ENCODE measurements around the gene CYP3A5.
"Not testable (repeated sequence)": the region's sequence is repeated elsewhere in the genome, so short reads cannot be mapped to it uniquely, and the experiment has no call there.

The CYP3A5 gene

DNA sequence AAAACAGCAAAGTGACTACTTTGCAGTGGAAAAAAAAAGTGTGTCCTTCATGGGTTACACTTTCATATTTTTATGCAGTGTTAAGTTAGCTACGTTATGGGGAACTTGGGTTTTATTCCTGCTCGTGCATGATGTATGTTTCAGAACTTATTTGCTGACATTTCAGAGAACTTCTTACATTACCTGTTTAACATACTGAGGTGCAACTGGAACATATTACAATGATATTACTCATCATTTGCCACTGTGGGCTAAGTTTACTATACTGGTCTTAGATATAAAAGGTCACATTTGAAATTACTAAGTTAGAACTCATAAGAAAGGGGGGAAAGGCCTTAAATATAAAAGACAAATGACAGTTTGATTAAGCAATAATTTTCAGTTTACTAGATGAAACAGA is 42.4 kb downstream of the CYP3A5 start:
- not testable (repeated sequence) for DNase-seq

DNA sequence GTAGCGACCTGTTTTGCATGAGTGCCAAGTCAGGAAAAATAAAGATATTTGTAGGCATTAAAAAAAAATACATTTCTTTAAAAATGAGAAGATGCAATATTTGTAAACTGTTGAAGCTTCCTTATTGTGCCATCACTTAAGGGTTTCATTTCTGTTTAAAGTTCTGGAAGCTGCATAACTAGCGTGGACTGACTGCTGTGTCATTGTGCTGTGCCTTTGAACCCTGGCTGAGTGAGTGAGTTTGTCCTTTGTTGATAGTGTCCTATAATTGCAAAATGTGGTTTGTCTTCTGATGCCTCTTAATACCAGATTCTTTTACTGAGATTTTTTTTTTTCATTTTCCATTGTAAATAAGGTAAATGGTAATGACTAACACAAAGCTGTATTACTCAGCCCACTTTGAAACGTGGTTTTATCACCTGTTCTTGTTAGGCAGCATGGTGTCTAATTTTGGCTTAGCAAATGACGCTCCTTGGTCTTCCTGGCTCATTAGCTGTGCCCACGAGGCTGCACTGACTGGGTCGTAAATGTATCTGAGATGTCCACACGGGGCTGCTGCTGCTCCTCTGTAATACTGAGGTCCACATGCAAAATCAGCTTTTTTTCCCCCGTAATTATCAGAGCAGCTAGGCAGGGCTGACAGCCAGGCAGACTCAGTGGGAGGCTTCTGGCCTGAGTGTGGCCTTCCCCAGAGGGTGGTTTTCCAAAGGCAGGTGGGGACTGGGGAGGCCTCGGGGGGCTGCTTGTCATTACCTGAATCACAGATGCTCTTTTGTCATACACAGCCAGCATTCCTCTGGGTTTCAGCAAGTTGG is 48.3 kb downstream of the CYP3A5 start:
- no peak for DNase-seq

DNA sequence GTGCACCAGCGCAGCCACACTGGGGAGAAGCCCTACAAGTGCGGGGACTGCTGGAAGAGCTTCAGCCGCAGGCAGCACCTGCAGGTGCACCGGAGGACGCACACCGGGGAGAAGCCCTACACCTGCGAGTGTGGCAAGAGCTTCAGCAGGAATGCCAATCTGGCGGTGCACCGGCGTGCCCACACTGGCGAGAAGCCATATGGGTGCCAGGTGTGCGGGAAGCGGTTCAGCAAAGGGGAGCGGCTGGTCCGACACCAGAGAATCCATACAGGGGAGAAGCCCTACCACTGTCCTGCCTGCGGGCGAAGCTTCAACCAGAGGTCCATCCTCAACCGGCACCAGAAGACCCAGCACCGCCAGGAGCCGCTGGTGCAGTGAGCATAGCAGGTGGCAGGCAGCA is 50.2 kb downstream of the CYP3A5 start:
- no peak for DNase-seq

DNA sequence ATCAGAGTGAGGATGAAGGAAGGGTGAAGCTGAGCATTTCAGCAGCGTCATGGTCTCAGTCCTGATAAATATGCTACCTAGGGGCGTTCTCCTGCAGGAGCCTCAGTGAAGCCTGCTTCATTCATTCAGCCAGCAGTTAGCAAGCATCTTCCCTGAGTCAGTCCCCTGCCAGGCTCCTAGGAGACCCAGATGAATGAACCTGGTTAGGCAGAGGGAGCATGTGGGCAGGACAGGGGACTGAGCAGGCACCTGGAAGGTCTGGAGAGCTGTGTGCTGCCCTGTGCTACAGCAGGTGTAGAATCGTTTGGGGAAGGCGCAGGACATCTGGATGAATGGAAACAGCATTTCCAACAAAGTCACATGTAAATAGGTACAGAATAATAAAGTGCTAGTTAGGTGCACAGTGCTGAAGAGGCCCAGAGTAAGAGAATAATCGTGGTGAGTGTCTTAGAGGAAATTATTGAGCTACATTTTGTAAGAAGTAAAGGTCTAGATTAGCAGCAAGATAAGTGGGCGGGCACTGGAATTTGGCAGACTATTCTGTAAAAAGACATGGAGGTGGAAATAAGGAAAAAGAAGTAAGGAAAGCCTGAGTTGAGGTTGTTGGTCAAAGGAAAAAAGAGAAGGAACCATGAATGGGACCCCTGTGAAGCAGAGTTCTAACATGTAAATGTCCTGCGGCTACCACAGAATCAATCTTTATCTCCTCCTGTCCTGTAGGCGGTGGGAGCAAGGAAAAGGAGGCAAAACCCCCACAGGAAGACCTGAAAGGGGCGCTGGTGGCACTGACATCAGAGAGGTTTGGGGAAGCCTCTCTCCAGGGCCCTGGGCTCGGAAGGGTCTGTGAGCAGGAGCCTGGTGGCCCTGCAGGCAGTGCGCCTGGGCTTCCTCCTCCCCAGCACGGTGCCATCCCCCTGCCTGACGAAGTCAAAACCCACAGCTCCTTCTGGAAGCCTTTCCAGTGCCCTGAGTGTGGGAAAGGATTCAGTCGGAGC is 51.0 kb downstream of the CYP3A5 start:
- DNase-seq, result no peak

DNA sequence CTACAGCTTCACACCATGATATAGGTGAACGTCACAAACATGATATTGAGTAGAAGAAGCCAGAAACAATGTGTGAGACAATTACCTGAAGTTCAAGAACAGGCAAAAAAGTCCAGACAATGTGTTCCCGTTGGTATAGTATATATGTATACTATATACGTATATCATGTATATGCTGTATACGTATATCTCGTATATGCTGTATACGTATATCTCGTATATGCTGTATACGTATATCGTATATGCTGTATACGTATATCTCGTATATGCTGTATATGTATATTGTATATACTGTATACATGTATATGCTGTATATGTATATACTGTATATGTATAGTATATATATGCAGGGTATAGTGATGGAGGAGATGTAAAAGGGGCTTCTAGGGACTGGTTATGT is 52.3 kb downstream of the CYP3A5 start:
- no peak for DNase-seq

DNA sequence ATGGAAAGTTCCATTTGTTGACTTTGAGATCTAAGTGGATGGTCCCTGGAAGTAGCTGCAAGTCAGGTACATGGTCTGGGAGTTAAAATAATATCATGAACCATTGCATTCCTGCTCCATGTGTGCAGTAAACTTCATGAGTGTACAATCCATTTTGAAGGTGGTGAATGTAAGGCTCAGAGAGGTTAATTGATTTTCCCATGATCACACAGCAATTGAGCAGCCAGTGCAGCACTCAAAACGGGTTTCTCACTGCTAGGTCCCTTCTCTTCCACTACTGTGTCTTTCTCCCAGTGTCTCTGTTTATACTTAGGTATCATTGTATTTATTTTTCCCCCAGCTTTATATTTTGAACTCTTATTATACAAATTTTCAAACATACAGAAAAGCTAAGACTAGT is 53.1 kb downstream of the CYP3A5 start:
- DNase-seq, result no peak

DNA sequence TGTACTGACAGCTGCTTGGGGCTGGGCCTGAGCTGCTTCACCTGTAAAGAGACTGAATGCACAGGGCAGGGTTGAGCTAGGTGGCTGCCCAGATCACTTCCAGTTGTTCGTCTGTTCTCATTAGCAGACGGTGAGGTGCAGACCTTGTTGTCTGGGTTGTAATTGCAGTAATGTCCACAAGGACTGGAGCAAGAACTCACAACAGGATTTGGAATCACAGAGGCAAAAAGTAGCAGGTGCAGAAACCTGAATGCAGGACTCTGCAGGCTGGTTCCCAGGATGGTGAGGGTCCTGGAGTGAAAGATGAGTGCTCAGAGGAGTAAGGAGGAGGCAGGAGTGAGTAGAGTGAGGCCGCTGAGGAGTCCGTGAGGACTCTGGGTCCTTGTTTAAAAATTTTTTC is 53.8 kb downstream of the CYP3A5 start:
- DNase-seq, result no peak

DNA sequence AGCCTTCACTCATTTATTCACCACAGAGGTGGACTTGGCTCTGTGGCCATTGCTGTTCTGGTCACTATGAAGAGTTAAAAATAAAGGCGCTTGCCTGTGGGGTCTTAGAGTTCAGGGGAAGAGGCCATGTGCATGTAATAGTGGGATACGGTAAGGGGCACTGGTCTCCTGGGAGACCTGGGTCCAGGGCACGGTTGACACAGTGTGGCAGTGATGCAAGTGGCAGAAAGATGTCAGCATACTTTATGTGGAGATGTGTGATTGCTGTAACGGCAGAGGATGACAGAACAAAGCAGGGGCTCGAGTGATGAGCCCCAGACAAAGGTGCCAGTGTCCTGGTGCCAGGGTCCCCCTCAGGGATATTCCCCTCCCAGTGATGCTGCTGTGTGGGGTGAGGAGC is 54.5 kb downstream of the CYP3A5 start:
- DNase-seq, result no peak

DNA sequence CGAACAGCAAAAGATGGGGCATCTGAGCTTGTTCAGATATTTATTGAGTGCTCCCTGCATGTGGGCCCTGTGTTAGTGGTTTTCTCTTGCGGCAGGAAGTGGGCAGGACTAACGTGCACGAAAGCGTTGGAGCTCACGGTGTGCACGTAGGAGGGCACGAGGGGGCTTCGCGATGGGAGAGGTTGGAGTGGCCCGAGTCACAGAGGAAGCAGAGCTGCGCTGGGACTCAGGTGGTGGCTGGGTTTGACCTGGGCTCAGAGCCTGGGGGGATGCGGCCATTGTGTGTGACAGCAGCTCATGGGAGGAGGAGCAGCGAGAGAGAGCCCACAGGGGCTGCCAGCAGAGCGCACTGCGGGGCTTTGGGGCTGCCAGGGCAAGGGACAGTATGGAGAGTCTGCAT is 55.3 kb downstream of the CYP3A5 start:
- no peak for DNase-seq

DNA sequence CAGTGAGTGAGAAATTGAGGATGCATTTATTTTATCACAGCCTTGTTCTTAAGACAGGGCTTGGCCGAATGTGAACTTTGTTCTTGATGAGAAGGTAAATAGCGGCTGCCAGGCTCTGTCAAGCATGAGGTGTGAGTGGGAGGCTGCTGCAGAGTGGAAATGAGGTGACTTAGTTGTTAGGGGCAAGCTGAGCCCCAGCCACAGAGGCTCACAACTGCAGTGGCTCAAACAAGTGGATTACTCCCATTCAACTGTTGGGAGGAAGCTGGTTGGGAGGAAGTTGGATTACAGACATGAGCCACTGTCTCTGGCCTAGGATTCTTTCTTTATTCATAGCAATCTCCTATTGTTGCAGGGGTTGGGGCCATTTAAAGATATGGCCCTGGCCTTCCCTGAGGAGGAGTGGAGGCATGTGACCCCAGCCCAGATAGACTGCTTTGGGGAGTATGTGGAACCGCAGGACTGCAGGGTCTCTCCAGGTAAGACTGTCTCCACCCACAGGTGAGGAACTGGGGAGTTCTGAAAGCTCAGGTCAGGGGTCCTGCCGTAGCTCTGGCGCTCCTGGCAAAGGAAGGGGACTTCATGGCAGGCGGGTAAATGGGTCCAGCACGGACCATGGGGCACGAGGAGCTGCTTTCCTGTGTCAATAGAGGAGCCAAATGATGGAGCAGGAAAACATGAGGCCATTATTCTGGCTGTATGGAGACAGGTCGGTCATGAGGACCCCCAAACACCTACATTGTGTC is 55.9 kb downstream of the CYP3A5 start:
- DNase-seq, result no peak

DNA sequence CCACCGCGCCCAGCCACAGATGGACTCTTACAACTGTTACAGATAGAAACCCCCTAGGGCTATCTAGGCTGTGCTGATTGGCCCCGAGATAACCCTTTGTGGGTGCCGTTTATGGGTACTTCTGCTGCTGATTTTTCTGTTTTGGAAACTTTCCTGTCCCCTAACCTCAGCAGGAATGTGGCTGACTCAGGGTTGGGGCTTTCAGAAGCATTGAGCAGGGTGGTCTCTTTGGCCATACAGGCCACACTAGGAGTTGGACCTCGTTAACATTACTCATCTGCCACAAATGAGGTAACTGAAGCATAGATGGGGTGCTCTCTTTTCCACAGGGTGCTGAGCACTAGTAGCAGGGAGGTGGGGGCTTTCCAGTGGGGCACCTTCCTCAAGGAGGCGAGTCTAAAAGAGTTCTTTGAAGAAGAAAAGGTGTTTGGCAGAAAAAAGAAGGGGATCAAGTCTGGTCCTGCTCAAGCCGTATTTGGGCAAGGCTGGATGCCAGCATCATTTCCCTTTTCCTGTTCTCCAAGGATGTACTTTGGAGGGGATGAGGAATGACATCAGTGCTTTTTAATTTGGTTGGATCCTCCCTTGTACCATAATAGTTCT is 56.6 kb downstream of the CYP3A5 start:
- no peak for DNase-seq

DNA sequence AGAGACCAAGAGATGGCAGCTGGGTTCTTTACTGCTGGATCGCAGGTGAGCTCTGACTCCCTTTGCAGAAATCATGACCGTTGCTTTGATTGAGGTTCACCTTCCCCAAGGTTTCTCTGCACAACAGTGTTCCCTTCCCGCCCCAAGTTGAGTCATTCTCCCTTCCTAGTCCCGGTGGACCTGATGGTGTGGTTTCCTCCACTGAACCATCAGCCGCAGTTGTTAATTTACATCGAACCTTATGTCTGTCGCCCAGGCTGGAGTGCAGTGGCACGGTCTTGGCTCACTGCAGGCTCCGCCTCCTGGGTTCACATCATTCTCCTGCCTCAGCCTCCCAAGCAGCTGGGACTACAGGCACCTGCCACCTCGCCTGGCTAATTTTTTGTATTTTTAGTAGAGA is 57.2 kb downstream of the CYP3A5 start:
- no peak for DNase-seq

DNA sequence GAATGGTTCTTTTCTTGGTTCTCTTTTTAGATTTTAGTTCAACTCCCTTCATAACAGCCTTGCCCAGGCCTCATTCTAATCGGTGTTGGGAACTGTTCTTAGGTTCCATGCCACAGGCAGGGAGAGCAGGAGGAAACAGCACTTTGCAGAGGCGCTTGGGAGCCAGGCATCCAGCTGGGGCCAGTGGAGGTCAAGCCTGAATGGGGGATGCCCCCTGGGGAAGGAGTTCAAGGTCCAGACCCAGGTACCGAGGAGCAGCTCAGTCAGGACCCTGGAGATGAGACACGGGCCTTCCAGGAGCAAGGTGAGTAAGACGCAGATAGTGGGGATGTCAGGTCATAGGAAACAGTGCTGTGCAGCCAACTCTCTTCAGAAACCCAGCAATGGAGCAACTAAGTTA is 58.5 kb downstream of the CYP3A5 start:
- no peak for DNase-seq

DNA sequence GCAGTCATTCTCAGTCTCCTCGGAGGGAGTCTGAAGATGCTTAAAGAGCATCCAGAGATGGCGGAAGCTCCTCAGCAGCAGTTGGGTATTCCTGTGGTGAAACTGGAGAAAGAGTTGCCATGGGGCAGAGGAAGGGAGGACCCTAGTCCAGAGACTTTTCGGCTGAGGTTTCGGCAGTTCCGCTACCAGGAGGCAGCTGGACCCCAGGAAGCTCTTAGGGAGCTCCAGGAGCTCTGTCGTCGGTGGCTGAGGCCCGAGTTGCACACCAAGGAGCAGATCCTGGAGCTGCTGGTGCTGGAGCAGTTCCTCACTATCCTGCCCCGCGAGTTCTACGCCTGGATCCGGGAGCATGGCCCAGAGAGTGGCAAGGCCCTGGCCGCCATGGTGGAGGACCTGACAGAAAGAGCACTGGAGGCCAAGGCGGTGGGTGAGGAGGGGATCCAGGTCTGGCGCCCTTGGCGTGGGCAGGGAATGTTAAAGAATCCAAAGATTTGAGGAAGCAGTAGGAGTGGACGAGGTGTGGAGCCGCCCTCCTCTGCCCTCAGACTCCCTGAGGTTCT is 60.1 kb downstream of the CYP3A5 start:
- DNase-seq, result no peak

DNA sequence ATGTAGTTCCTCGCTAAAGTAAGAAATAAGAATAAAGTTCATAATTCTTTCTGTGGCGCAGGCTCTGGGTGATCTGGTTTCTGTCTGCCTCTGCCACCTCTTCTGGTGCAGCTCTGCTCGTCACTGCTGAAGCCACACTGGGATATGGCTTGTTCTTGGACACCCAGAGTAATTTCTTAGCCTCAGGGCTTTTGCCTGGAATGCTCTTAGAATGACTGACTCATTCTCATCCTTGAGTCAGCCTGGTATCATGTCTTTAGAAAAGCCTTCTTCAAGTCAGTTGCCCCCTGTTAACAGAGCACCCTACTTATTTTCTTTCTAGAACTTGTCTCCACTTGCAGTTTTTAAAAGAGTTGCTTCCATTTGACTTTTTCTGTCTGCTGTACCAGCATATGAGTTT is 61.1 kb downstream of the CYP3A5 start:
- DNase-seq, result no peak

DNA sequence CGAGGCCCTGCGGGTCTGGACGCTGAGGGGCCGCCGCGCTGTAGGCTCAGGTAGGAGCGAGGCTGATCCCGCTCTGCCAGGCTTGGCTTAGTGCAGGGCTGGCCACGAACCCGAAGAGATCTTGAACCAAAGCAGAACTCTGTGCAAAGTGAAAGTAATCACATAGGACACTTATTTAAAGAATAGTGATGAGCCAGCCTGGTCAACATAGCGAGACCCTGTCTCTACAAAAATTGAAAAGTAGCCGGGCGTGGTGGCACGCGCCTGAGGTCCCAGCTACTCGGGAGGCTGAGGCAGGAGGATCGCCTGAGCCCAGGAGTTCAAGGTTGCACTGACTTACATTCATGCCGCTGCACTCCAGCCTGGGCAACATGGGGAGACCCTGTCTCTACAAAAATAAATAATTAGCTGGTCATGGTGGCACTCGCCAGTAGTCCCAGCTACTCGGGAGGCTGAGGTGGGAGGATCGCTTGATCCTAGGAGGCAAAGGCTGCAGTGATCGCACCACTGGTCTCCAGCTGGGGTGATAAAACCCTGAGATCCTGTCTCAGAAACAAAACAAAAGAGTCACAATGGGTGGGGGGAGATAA is 62.5 kb downstream of the CYP3A5 start:
- no peak for DNase-seq

DNA sequence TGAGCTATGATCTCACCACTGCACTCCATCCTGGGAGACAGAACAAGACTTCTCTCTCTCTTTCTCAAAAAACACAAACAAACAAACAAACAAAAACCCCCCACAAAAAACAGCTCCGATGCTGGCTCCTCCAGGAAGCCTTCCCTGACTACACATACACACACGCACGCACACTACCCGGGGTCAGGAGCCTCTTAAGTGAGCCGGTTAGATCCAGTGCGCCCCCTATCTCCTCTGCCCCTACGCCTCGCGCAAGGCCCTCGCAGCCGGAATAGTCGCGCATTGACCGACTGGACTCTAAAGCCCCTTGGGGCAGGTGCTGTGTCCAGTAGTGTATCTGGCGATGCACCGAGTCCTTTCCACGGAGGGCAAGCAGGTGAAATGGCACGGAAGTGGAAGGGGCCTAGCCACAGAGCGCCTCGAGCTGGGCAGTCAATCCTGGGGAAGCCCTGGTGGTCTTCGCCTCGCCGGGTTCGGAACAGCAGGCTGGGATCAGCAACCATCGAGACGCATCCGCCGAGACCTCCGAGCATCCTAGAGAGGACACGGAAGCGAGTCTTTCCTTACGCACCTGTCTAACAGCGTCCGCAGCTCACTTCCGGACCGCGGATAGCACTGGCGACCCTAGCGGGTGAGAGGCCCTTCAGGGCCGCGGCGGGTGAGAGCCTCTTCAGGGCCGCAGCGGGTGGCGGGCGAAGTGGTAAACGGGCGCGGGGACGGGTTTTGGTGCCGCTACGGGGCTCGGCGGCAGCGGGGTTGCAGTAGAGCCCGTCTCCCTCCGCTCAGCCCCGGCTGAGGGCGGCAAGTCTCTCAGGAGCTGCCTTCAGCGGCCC is 63.2 kb downstream of the CYP3A5 start, which contains the start of gene ZSCAN25:
ZSCAN25 (plus strand) TSS at position 588 of the 833 bp plus-strand sequence. CDS start 2,661 bp downstream, outside the sequence.
- DNase-seq, result peak; percentile 69 to 83

DNA sequence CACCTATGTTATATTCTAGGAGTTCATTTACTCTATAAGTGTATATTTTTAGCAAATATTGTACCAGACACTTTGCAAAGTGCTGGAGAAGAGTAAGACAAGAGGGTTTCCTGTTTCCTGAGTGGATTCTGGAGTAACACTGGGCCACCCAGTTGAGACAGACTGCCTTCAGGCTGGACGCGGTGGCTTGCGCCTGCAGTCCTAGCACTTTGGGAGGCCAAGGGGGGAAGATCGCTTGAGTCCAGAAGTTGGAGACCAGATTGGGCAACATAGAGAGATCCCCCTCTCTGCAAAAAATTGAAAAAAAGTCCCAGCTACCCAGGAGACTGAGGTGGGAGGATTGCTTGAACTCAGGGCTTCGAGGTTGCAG is 63.8 kb downstream of the CYP3A5 start:
- no peak for DNase-seq

DNA sequence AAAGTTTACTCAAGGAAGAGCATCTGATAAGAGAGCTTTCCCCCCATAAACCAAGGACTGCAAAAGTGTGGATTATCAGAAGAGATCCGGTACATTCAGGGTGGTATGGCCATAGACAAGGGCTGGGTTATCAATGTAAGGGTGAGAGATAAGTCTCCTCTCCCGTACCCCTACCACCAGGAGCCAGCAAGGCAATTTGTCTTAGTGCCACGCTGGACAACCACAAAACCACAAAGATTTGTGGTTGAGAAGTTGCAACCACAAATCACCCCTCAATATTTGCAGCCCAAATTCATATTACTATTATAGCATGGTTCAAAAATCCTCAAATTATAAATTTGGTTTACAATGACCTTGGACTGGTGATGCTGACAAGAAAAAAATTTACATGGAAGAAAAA is 65.3 kb downstream of the CYP3A5 start:
- DNase-seq, result no peak

DNA sequence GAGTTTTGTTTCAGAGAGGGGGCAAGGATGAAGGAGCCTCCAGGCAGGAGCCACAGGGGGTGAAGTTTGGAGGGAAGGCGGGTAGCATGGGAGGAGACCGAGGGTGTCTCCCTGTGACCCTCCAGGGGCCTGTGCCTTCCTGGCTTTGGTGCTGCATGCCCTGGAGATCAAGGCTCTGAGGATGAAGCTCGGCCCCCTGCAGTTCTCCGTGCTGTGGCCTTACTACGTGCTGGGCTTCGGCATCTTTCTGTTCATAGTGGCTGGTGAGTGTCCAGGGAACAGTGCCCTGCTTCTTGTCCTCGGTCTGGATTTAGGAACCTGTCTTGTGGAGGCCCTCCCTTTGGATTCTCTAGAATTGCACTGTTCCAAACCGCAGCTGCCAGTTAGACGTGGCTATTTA is 72.2 kb downstream of the CYP3A5 start:
- no peak for DNase-seq

DNA sequence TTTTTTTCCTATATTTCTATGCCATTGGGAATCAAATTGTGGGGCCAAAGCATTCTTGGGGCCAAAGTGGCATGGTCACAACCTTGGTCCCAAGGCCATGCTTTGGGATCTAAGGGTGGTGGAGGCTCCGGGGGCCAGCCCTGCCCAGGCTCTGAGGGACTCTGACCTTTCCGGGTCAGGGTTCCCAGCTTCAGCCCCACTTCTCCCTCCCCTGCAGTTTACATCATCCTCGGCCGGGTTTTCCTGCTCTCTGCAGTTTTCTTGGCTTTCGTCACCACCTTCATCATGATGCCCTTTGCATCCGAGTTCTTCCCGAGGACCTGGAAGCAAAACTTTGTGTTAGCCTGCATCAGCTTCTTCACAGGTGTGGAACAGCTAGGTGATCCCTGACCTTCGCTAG is 73.3 kb downstream of the CYP3A5 start:
- no peak for DNase-seq
